Type B pancreatic cell (in vitro differentiated cells): ENCODE measurements around the gene XXYLT1. TPM values are rescaled to one million over a fixed set of nuclear protein-coding genes. Genes with fewer than 3 reads are reported as not detected.

Experiments used
- DNase-seq: peaks from one replicate; pipeline ENCODE4 v3.0.0; 2021; ENCODE audit warnings: mixed read lengths; ENCODE audit not compliant: unreplicated experiment; ENCODE audit errors: extremely low spot score
- H3K27ac Mint-ChIP-seq: 2 replicates; pipeline ENCODE4 v1.8.0; 2021; ENCODE audit warnings: mild to moderate bottlenecking, mixed read lengths
- H3K27me3 Mint-ChIP-seq: 2 replicates; pipeline ENCODE4 v1.8.0; 2021; ENCODE audit warnings: mixed read lengths
- H3K36me3 Mint-ChIP-seq: 2 replicates; pipeline ENCODE4 v1.8.0; 2021; ENCODE audit warnings: mixed read lengths
- H3K4me1 Mint-ChIP-seq: one replicate; pipeline ENCODE4 v1.8.0; 2021; ENCODE audit warnings: mixed read lengths; ENCODE audit not compliant: unreplicated experiment
- H3K4me3 Mint-ChIP-seq: 2 replicates; pipeline ENCODE4 v1.8.0; 2021; ENCODE audit warnings: mild to moderate bottlenecking, mixed read lengths
- H3K9me3 Mint-ChIP-seq: 2 replicates; pipeline ENCODE4 v1.8.0; 2021; ENCODE audit warnings: mixed read lengths
- CTCF ChIP-seq: fragments of 200-600 bp; sonication (generic); conservative IDR thresholded peaks from 2 replicates; pipeline ENCODE4 v1.5.0; 2021; ENCODE audit warnings: antibody characterized with exemption, mild to moderate bottlenecking
- total RNA-seq: library from RNA; stranded (reverse); gene quantifications from 2 replicates; pipeline ENCODE4 v1.2.1, GENCODE V29; 2021; ENCODE audit warnings: low replicate concordance

XXYLT1 gene
- total RNA-seq, 1 donor from 2014 or later = 27.0 TPM

GRCh38 chr3:195224980-195225580 is 45.9 kb downstream of the XXYLT1 start:
- Mint-ChIP-seq H3K9me3 (peaks cover 8% of the 10 kb centered on the region), H3K27ac (no peak overlapping the region), H3K4me3 (no peak overlapping the region), H3K36me3 (peaks cover 20% of the 10 kb centered on the region), H3K27me3 (no peaks in the 10 kb centered on the region), H3K4me1 (peaks cover 18% of the 10 kb centered on the region)
- peak; percentile 55 for DNase-seq
- no peak for TF ChIP-seq CTCF

GRCh38 chr3:195224156-195224979 is 46.6 kb downstream of the XXYLT1 start:
- DNase-seq = peak; percentile 48
- peaks cover 18% of the 10 kb centered on the region for H3K4me1 Mint-ChIP-seq
- H3K9me3 Mint-ChIP-seq = peaks cover 8% of the 10 kb centered on the region
- no peak for TF ChIP-seq CTCF
- H3K4me3 Mint-ChIP-seq = no peak overlapping the region
- H3K27ac Mint-ChIP-seq = no peak overlapping the region
- peaks cover 20% of the 10 kb centered on the region for H3K36me3 Mint-ChIP-seq
- no peaks in the 10 kb centered on the region for H3K27me3 Mint-ChIP-seq

- no peak overlapping the region for H3K4me3 Mint-ChIP-seq
- H3K27ac Mint-ChIP-seq = no peak overlapping the region
- no peak for TF ChIP-seq CTCF
- peak; percentile 58 for DNase-seq
- H3K4me1 Mint-ChIP-seq = peaks cover 12% of the 10 kb centered on the region
- H3K27me3 Mint-ChIP-seq = no peaks in the 10 kb centered on the region
- H3K9me3 Mint-ChIP-seq = no peaks in the 10 kb centered on the region
- H3K36me3 Mint-ChIP-seq = peaks cover 20% of the 10 kb centered on the region
Measured at GRCh38 chr3:195221876-195222617, 48.9 kb downstream of the XXYLT1 start.

- no peaks in the 10 kb centered on the region for H3K27me3 Mint-ChIP-seq
- H3K27ac Mint-ChIP-seq = no peak overlapping the region
- no peaks in the 10 kb centered on the region for H3K9me3 Mint-ChIP-seq
- H3K4me3 Mint-ChIP-seq = no peak overlapping the region
- peak; percentile 51 for DNase-seq
- peaks cover 12% of the 10 kb centered on the region for H3K4me1 Mint-ChIP-seq
- no peak for TF ChIP-seq CTCF
- H3K36me3 Mint-ChIP-seq = peaks cover 16% of the 10 kb centered on the region
Measured at GRCh38 chr3:195221015-195221853, 49.7 kb downstream of the XXYLT1 start.
